ENCODE data around the gene HDGF. TPM values are rescaled to one million over a fixed set of nuclear protein-coding genes. Genes with fewer than 3 reads are reported as not detected.

HDGF gene
- total RNA-seq, 1 experiment from 2014 or later: 550 TPM

DNA sequence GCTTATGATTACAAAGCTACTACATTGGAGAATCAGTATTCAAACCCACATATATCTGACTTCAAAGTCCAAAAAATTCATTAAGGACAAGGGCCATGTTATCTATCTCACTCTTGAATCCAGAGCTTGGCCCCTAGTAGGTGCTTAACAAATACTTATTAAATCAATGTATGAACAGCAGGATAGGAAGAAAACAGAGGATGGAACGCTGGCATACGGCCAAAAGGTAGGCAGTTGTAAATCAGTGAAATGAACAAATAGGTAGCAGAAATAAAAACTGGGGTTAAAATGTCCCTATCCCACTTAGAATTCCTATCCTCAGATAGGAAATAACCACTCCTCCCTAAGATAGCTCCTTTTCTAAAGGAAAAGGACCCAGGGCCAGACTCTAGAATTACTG is 12.6 kb downstream of the HDGF start:
- in situ Hi-C loops (cut with HindIII; ENCODE audit: low pct_unique_long_range_greater_than_20kb, low sequenced_read_pairs): no loop called here
- DNase-seq (ENCODE audit: low read depth): no peak

DNA sequence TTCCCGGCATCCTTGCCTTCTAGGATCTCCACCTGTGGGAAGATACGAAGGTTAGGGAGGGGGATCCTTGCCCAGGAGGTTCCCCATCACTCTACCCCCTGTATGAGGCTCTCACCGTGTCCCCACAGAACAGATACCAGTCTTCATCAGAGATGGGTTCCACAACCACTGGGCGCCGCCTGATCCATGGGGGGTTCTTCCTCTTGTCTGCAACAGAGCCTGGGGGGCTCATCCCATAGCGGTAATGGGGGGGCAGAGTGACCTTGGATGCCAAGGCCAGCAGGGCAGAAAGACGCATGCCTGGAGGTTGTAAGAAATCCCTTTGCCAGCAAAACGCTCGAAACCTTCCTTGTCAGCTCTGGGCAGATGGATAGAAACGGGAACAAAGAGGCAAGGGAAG is 13.1 kb downstream of the HDGF start:
- no peak for DNase-seq (ENCODE audit: low read depth)
- in situ Hi-C loops (cut with HindIII; ENCODE audit: low pct_unique_long_range_greater_than_20kb, low sequenced_read_pairs): no loop called here

DNA sequence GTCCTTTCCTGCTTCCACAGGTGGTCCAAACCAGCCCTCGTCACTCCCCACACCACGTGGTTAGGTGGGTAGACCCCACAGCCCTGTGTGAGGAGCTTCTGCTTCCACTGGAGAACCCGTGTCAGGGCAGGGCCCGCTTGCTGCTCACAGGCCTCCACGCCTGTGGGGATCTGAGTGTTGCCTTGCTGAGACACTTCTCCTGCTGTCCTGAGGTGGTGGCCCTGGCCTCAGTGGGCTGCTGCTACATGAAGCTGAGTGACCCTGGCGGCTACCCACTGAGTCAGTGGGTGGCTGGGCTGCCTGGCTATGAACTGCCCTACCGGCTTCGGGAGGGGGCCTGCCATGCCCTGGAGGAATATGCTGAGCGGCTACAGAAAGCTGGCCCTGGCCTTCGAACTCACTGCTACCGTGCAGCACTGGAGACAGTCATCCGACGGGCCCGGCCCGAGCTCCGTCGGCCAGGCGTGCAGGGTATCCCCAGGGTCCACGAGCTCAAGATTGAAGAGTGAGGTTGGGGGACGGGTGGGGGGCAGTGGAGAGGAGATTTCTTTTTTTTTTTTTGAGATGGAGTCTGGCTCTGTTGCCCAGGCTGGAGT is 17.4 kb downstream of the HDGF start:
- DNase-seq (ENCODE audit: low read depth): no peak
- in situ Hi-C loops (cut with HindIII; ENCODE audit: low pct_unique_long_range_greater_than_20kb, low sequenced_read_pairs): no loop called here

DNA sequence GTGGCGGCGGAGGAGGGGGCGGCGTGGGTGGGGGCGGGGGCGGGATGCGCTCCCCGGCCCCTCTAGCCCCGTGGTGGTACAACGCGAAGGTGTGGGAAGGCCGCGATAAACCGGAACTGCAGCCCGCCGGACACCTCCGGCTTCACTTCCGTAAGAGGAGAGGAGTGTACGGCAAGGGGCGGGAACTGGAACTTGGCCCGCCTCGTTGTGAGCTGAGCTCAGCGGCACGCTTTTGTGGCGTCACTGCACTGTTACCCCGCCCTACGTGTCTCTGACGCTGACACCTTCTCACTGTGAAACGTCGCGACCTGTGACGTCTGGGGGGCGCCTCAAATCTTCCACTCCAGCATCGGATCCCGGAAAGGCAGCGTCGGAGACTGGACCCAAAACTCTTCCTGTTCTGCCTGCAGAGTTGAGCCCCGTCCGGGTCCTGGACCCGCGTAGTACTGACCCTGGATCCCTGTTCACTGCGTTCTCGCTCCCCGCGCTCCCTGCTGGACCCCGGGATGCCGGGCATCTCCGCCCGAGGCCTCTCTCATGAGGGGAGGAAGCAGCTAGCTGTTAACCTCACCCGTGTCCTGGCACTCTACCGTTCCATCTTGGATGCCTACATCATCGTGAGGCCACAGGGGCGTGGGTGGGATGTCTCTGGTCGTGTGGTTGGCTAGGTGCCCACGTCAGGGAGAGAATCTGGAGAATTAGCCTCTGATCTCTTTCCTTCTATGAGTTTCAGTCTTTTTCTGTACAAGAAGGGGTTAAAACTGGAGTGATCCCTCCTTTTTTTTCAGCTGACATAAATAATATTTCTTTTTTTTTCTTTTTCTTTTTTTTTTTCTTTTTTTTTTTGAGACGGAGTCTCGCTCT is 22.6 kb downstream of the HDGF start, which contains the start of gene ISG20L2:
TSS of gene ISG20L2 (minus strand) at position 168 of the 864 bp plus-strand sequence. CDS start 1,114 bp downstream, outside the sequence.
- peak; percentile 90 for DNase-seq (ENCODE audit: low read depth)
- in situ Hi-C loops (cut with HindIII; ENCODE audit: low pct_unique_long_range_greater_than_20kb, low sequenced_read_pairs): no loop called here

DNA sequence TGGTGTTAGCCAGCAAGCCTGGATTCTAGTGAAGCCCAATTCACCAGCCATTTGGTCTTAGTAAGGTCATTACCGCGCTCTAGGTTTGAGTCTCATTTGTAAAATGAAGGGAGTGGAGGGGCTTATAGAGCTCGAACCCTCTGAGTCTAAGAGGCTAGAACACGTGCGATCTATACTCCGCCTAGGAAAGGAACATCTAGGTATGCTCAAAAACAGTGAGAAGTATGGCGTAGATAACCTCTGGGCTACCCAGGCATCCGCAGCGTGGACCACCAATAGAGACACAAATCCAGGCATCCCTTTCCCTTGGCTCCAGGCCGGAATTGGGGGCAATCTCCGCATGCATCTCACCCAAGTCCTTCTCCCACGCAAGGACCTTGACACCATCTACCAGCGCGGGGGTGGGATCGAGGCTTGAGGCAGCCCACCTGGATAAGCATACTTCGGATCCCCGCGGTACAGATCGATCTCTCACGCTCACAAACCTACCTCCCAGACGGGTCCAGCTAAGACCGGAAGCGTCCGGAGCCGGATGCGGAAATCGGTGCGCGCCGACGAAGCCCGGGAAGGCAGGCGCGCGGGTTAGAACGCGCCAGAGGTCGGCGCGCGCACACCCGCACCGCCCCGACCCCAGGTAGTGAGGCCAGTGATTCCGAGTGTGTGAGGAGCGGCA is 23.4 kb downstream of the HDGF start, which contains the start of gene METTL25B:
TSS of gene METTL25B (plus strand) at position 544 of the 673 bp plus-strand sequence. CDS start 636 bp downstream, outside the sequence.
- in situ Hi-C loops (cut with HindIII; ENCODE audit: low pct_unique_long_range_greater_than_20kb, low sequenced_read_pairs): no loop called here
- DNase-seq (ENCODE audit: low read depth): peak; percentile 58

DNA sequence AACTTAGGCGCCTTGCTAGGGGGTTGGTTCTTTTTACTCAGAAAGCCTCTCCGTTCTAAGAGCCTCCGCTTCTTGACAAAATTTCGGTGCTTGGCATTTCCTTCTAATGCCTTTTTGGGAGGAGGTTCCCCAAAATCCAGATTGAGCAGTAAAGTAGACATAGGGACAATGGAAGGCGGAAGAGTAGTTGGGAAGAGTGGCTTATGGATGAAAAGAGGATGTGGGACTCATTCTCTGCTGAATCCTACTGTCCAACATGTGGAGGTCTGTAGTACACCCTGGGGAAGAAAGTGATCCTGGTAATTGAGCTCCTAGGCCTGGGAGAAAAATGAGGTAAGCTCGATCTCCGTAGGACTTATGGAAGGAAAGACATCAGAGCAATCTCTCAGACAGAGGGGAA is 24.0 kb downstream of the HDGF start:
- DNase-seq (ENCODE audit: low read depth): no peak
- in situ Hi-C loops (cut with HindIII; ENCODE audit: low pct_unique_long_range_greater_than_20kb, low sequenced_read_pairs): no loop called here

DNA sequence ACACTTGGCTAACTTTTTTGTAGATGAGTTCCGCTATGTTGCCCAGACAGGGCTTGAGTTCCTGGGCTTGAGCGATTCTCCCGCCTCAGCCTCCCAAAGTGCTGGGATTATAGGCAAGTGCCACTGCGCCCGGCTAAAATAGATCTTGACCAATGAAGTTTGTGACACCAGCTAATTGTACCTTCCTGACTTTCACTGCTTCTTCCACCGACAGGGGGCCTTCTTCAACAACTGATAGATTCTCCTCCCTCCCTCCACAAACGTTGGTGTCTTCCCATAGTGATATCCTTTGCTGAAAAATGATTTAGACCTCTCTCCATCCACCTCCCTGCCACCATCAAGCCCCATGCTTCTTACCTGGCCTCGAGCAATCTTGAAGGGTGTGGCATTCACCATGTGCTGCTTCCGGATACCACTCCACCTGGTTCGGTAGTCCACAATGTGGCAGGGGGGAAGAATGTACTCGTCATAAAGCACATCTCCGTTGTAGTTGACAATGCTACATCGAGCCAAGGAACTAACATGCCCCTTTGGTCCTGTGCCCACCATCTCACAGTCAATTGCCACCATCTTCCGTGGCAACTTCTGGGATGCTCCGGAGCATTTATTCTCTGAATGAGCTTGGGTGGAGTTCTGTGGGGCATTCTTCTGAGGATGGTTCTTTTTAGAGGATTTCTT is 24.8 kb downstream of the HDGF start:
- in situ Hi-C loops (cut with HindIII; ENCODE audit: low pct_unique_long_range_greater_than_20kb, low sequenced_read_pairs): no loop called here
- peak; percentile 70 for DNase-seq (ENCODE audit: low read depth)

DNA sequence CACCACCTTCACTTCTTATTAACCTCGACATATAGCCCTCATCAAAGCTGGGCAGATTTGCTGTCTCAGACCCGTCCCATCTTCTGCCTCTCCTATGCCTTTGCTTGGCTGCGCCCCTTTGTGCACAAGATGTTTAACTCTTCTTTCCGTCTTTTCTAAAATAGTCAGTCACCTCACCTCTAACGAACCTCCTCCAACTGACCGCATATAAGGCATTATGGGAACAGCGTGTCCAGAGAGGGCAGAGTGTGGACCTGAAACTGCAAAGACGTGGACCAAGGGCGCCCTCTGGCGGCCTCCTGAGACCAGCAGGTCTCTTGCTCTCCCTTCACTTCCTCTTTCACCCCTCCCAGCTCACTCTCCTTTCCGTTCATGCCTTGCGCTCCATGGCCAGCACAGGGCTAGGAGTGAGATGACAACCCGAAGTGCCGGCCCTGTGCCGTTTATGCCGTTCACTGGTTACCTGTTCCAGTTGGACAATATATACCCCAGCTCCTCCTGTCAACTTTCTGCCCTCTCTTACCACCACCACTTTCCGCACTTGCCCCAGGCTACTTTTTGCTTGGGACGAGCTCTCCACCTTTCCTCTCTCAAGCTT is 25.7 kb downstream of the HDGF start:
- DNase-seq (ENCODE audit: low read depth): peak; percentile 85
- in situ Hi-C loops (cut with HindIII; ENCODE audit: low pct_unique_long_range_greater_than_20kb, low sequenced_read_pairs): no loop called here

DNA sequence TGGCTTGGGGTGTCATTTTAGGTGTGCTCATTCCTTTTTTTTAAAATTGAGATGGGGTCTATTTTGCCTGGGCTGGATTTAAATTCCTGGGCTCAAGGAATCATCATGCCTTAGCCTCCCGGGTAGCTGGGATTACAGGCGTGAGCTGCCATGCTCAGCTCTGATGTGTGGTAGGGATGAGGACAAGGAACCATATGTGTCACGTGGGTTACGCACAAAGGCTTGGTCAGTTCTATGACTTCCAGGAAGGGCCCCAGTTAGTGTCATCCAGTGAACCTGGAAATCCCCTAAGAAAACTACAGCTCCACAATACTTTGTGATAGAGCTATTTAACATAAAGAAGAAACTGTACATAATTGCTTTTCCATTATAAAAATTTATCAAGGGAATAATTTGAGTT is 29.9 kb downstream of the HDGF start:
- DNase-seq (ENCODE audit: low read depth): no peak
- in situ Hi-C loops (cut with HindIII; ENCODE audit: low pct_unique_long_range_greater_than_20kb, low sequenced_read_pairs): no loop called here

DNA sequence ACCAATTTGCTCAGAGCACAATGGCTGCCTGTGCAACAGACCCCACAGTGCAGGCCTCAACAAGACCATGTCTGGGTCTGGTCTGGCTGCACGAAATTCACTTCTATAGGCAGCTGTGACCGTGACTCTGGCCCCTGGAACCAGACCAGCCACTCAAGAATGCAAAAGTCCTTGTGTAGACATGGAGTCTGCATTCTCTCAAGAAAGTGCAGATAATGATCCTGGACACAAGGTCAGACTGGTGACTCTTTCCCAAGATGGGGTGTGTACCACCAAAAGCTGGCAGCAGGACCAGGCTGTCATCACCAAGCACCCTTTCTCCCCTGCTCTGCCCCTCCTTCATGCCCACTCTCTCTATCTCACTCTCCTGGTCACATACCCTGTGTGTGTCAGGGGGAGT is 30.3 kb downstream of the HDGF start:
- no peak for DNase-seq (ENCODE audit: low read depth)
- in situ Hi-C loops (cut with HindIII; ENCODE audit: low pct_unique_long_range_greater_than_20kb, low sequenced_read_pairs): no loop called here

DNA sequence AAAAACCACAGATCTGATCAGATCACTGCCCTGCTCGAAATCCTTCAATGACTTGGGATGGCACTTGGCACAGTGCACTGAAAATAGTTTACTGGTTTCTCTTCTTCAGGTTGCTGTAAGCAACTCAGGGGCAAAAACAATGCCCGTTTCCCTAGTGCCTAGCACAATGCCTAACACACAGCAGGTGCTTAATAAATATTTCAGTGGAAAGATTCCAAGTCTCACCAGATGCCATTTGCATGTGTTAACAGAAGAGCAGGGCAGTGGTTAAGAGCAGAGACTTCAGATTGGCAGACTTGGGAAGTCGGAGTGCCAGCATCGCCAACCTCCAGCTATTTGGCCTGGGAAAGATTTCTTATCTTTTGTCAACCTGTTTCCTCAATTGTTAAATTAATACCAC is 34.1 kb downstream of the HDGF start:
- in situ Hi-C loops (cut with HindIII; ENCODE audit: low pct_unique_long_range_greater_than_20kb, low sequenced_read_pairs): no loop called here
- no peak for DNase-seq (ENCODE audit: low read depth)

DNA sequence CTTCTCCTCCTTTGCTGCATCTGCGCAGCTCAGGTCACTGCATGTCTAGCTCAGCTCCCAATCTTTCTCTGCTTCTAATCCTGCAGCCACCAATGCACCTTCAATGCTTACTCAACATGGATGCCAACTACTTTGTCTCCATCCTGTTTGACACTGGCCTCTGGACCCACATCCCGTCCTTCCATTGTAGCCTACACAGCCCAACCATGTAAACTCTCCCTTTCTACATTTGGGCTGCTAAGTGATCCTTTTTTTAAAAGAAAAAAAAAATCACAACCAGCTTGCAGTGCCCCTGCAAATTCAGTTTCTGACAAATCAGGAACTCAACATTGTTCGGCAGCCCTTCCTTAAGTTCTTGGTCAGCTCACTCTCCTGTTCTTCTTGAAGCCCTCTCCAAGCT is 36.6 kb downstream of the HDGF start:
- DNase-seq (ENCODE audit: low read depth): no peak
- in situ Hi-C loops (cut with HindIII; ENCODE audit: low pct_unique_long_range_greater_than_20kb, low sequenced_read_pairs): no loop called here

DNA sequence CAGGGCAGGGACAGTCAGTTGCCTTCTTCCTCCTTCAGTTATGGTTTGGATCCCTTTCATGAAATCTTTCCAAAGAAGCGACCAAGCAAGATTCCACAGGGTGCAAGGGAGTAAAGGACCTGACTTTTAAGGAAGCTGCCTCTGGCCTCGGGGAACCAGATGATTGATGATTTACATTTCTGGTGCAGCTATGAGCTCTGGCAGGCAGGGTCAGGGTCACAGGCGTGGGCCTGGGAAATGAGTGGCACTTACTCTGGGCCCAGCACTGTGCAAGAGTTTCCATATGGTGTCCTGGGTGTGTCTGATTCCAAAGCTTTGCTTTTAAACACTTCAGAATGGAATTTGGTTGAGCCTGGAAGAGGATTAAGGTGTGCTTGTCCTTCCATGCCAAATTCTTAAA is 38.8 kb downstream of the HDGF start:
- peak; percentile 50 for DNase-seq (ENCODE audit: low read depth)
- in situ Hi-C loops (cut with HindIII; ENCODE audit: low pct_unique_long_range_greater_than_20kb, low sequenced_read_pairs): no loop called here

DNA sequence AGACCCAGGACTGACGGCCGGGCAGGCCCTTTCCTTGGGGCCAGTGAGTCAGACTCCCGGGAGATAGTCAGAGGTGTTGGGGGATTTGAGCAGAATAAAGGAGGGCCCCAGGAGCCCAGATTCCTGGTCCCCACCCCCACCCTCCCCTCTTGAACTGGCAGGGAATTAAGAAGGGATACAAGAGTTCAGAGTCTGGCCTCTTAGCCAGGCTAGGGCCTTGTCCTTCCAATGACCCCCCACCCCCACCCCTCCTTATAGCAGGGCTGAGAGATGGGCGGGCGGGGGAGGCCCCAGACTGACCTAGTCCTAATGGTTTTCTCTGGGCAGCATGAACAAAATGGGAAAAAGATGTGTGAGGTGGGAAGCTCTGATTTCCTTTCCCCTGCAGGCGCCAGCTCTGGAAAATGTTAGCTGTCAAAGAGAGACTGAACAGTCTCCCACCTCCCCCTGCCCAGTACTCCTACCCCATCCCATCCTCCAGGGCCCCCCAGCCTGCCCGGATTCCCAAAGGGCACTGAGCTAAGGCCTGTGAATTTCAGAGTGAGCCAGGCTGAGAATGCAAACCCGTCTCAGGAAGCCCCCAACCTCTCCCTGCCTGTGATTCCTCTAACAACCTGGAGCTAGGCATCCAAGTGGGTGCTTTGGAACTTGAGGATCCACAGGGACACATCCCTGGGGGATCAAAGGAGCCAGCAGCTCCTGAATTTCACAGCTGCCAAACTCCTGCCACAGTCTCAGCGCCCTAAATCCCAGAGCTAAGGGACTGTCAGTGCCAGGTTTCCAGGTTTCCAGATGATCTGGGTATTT is 40.3 kb downstream of the HDGF start:
- in situ Hi-C loops (cut with HindIII; ENCODE audit: low pct_unique_long_range_greater_than_20kb, low sequenced_read_pairs): no loop called here
- no peak for DNase-seq (ENCODE audit: low read depth)

DNA sequence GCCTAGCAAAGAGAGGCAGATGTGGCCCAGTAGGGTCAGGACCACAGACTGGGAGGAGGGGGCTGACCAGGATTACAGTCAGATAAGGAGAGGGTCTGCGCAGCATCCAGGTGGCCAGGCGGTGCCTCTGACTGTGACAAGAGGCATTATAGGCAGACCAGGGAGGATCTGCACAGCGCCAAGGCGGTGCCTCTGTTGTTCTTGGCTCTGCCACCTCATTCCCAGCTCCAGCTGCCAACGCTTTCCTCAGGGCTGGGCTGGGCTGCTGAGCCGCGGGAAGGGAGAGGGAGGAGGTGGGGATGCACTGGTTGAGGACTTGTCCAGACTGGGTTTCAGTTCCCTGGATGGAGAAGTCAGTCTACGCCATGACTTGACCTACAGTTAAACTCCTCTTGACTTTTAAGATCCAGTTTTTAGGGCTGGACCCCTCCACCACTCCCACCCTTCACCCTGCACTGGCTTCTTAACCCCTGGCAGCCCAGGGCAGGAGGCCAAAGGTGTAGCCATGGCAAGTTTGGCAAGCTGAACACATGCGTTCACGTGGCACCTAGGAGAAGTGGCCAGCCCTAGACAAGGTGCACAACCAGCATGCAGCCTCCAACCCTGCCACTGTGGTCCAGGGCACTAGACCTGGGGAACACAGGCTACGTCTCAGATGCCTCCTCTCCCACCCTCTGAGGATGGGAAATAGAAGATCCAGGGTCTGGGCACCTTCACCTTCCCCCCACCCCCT is 41.6 kb downstream of the HDGF start:
- in situ Hi-C loops (cut with HindIII; ENCODE audit: low pct_unique_long_range_greater_than_20kb, low sequenced_read_pairs): no loop called here
- peak; percentile 82 for DNase-seq (ENCODE audit: low read depth)

DNA sequence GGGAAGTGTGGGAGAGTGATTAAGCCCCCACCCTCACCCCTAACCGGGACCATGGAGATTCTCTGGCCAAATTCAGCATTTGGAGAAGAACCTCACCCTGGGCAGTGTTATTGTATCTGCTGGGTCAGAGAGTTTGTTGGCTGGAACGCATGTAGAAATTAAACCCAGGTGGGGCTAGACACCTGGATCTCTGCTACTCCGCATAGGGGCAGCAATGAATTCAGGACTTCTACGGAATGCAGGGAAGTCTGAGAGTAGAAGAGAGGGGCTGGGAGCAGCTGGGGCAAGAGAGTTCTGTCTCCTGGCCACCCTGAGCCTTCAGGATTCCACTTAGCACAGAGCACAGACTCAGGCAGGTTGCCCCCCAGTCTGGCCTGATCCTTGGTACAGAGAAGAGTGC is 42.4 kb downstream of the HDGF start:
- no peak for DNase-seq (ENCODE audit: low read depth)
- in situ Hi-C loops (cut with HindIII; ENCODE audit: low pct_unique_long_range_greater_than_20kb, low sequenced_read_pairs): no loop called here

DNA sequence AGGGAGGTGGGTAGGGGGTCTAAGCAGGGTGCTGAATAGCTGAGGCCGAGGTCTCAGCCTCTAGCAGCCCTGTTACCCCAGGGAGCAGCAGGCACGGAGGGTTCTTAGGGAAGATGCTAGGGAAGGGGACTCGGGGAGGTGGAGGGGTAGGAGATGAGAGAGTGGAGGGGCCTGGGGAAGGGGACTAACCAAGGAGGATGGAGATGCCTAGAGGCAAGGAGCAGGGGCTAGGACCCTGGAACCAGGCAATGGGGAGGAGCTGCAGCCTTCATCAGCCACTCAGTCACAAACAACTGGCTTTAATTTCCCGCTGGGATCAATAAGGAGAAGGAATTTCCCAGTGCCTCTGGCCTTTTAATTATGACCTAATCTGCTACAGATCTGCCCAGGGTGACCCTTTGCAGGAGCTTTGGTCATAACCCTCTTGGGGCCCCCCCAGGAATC is 43.2 kb downstream of the HDGF start:
- in situ Hi-C loops (cut with HindIII; ENCODE audit: low pct_unique_long_range_greater_than_20kb, low sequenced_read_pairs): no loop called here
- DNase-seq (ENCODE audit: low read depth): no peak
